PC-3 (cell line): ENCODE data around the gene CALCB.

Experiments used
- EZH2 ChIP-seq: fragments of 300-600 bp; sonication (generic); IDR thresholded peaks from one replicate; pipeline ENCODE4 v1.6.1; 2017; ENCODE audit warnings: antibody characterized with exemption, mild to moderate bottlenecking, low read length; ENCODE audit not compliant: unreplicated experiment
- EZH2phosphoT487 ChIP-seq: fragments of 300-600 bp; sonication (generic); IDR thresholded peaks from 2 replicates; pipeline ENCODE4 v1.6.1; 2018; ENCODE audit warnings: mild to moderate bottlenecking, antibody characterized with exemption, low read length, borderline replicate concordance

- TF ChIP-seq EZH2 (no peak), EZH2phosphoT487 (no peak)
These were observed 38.7 kb downstream of the CALCB start for GRCh38 chr11:15112131-15112541.
